GM12872 (cell line): ENCODE results near the gene BCL2L12.

Experiments
- CTCF ChIP-seq: IDR thresholded peaks from 3 replicates; pipeline ENCODE4 v1.5.1; 2011; ENCODE audit warnings: low read depth, mild to moderate bottlenecking, low read length, moderate library complexity; ENCODE audit not compliant: insufficient read depth

The BCL2L12 gene

GRCh38 chr19:49687150-49687549 lies 21.4 kb downstream of the BCL2L12 start:
- no peak for TF ChIP-seq CTCF

- TF ChIP-seq CTCF, result no peak
Measured at GRCh38 chr19:49687566-49688316, 22.0 kb downstream of the BCL2L12 start.

- TF ChIP-seq CTCF, result no peak
Measured at GRCh38 chr19:49688531-49689132, 22.9 kb downstream of the BCL2L12 start.

- TF ChIP-seq CTCF, result peak; percentile 65
Measured at GRCh38 chr19:49689133-49690078, 23.7 kb downstream of the BCL2L12 start, which contains the start of gene ADM5. Gene ADM5, plus strand, starts transcription at chr19:49689594. Its CDS starts 244 bp downstream, at chr19:49689838.

- no peak for TF ChIP-seq CTCF
Measured at GRCh38 chr19:49690079-49690655, 24.4 kb downstream of the BCL2L12 start.

GRCh38 chr19:49690656-49691242 lies 25.0 kb downstream of the BCL2L12 start, which contains the start of gene CPT1C:
Gene CPT1C, plus strand, starts transcription at chr19:49691116. Its CDS starts 1,137 bp downstream, at chr19:49692253.
- no peak for TF ChIP-seq CTCF
